Brain microvascular endothelial cell (primary cell): ENCODE measurements around the gene DNAJC15.

Experiments used
- DNase-seq: peaks from one replicate; pipeline ENCODE4 v3.0.0-alpha.2; 2020
- H3K27ac ChIP-seq: fragments of 250-450 bp; sonication (Bioruptor Pico); 2 replicates; pipeline ENCODE4 v1.5.1; 2020; ENCODE audit warnings: mild to moderate bottlenecking, moderate library complexity
- H3K27me3 ChIP-seq: fragments of 250-450 bp; sonication (Bioruptor Pico); replicated peaks from 2 replicates; pipeline ENCODE4 v1.5.1; 2020; ENCODE audit warnings: mild to moderate bottlenecking
- H3K36me3 ChIP-seq: fragments of 250-450 bp; sonication (Bioruptor Pico); replicated peaks from 2 replicates; pipeline ENCODE4 v1.5.1; 2020; ENCODE audit warnings: mild to moderate bottlenecking
- H3K4me3 ChIP-seq: 2 replicates; pipeline ENCODE4 v1.5.1; 2011; ENCODE audit warnings: low read depth, mild to moderate bottlenecking, control low read depth, low read length, moderate library complexity
- in situ Hi-C: cut with HindIII; loops from 2 replicates; pipeline ENCODE4 v1.10.0; 2017; ENCODE audit warnings: low sequenced_read_pairs, low pct_ligation_motif_present
- TF ChIP-seq, protein P1 (sequence below): IDR thresholded peaks from 2 replicates; pipeline ENCODE4 v1.5.1; 2011; ENCODE audit warnings: low read depth, mild to moderate bottlenecking, moderate library complexity, low read length, control low read depth, inconsistent platforms; ENCODE audit errors: missing control alignments

Gene DNAJC15

DNA sequence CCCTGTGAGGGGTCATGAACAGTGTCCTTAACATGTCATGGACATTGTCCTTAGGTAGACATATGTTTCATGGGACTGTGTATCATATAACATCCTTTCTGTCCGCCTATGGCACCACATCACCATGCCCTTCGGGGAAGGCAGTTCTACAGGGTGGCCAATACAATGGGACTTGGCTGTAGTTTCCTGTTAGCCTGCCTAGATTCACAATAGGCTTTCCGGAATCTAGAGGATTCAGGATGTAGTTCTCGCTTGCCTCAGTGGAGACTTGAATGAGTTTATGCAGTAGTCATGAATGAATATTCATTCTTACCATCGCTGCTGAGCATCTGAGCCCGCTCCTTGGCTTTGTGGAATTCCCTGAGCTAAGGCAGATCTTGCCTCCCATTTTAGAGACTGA is 100.5 kb downstream of the DNAJC15 start:
- no peak overlapping the region for H3K27ac ChIP-seq
- no peak overlapping the region for H3K4me3 ChIP-seq
- DNase-seq = no peak
- no peaks in the 10 kb centered on the region for H3K27me3 ChIP-seq
- no peaks in the 10 kb centered on the region for H3K36me3 ChIP-seq
- in situ Hi-C loops = no loop called here
- TF ChIP-seq, protein P1, sequence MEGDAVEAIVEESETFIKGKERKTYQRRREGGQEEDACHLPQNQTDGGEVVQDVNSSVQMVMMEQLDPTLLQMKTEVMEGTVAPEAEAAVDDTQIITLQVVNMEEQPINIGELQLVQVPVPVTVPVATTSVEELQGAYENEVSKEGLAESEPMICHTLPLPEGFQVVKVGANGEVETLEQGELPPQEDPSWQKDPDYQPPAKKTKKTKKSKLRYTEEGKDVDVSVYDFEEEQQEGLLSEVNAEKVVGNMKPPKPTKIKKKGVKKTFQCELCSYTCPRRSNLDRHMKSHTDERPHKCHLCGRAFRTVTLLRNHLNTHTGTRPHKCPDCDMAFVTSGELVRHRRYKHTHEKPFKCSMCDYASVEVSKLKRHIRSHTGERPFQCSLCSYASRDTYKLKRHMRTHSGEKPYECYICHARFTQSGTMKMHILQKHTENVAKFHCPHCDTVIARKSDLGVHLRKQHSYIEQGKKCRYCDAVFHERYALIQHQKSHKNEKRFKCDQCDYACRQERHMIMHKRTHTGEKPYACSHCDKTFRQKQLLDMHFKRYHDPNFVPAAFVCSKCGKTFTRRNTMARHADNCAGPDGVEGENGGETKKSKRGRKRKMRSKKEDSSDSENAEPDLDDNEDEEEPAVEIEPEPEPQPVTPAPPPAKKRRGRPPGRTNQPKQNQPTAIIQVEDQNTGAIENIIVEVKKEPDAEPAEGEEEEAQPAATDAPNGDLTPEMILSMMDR = no peak

DNA sequence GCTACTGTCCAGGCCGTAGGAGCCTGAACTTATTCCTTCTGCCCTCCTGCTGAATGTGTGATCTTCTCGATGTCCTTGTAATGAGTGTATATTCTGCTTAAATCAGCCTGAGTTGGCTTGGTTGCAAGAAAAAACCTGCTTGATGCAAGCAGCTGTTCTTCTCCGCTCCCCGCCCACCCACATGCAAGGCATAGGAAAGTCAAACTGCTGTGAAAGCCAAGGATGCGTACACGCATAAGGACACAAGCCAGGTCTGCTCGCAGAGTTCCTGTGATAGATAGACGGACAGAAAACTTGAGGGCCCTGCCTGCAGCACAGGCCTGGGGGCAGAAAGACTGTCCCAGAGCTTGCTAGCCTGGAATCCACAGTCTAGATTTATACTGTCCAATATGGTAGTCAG is 101.1 kb downstream of the DNAJC15 start:
- in situ Hi-C loops = no loop called here
- TF ChIP-seq, protein P1 = no peak
- no peak for DNase-seq
- Histone ChIP-seq H3K4me3 (no peak overlapping the region), H3K27ac (no peak overlapping the region), H3K36me3 (no peaks in the 10 kb centered on the region), H3K27me3 (no peaks in the 10 kb centered on the region)

DNA sequence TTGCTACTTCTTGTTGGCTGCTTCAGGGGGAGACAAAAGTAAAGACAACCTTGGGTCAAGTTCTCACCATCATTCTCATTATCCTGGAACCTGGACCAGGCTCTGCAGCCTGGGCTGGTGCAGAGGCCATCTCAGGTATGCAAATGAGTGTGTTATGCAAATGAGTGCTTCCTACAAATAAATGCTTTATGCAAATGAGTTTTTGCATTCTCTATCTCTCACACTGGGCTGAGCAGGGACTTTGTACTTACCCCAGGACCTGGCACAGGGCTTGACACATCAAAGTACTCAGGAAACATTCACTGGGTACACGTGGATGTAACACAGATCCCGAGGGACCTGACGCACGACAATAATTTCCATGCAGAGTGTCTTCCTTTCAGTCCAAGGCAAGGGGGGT is 103.0 kb downstream of the DNAJC15 start:
- in situ Hi-C loops = no loop called here
- TF ChIP-seq, protein P1 = no peak
- no peak for DNase-seq
- no peak overlapping the region for H3K4me3 ChIP-seq
- no peaks in the 10 kb centered on the region for H3K27me3 ChIP-seq
- H3K27ac ChIP-seq = no peak overlapping the region
- H3K36me3 ChIP-seq = no peaks in the 10 kb centered on the region

DNA sequence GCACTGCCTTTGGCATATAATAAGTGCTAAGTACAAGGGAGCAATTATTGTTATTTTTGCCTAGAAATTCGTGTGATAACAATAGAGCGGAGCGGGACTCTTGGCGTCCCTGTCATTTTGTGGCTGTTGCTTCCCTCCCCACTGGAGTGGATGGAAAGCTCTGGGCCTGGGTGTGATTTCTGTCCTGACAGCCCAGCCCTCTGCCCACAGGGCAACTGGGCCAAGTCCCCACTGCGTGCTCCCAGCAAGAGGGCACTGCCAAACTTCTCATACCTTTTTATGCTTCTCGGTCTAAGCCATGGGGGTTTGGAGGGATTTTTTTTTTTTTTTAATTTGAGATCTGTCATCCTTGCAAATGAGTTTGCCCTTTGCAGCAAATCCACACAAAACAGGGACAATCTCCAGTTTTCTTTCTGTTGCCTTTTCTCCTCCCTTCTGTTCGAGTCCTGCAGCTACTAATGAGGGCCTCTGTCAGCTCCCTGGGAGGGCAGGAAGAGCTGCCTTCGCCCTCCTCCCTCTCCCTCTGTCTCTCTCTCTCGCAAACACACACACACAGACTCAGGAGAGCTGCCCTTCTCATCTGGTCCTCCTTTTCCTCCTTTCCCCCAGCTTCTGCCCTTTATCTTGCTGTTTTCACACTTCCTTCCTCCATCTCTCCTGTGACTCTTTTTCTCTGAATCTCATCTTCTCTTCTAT is 103.9 kb downstream of the DNAJC15 start:
- Histone ChIP-seq H3K27me3 (no peaks in the 10 kb centered on the region), H3K4me3 (no peak overlapping the region), H3K27ac (peak overlapping the region; percentile 9), H3K36me3 (no peaks in the 10 kb centered on the region)
- in situ Hi-C loops = no loop called here
- TF ChIP-seq, protein P1 = no peak
- DNase-seq = no peak

DNA sequence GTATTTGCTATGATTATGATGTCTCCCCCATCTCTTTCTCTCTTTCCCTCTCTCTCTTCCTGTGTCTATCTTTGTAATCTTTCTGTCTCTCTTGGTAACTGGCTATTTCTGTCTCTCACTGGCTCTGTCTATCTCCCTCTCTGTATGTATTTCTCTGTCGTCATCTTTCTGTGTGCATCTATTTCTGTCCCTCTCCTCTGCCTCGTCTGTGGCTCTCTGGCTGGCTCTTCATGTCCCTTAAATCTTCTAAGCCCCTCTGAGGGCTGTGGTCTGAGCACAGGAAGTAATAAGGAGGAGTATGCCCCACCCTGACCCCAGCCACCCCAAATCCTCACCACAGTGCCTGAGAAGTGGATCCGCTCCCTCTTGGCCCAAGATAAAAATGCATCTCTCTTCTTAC is 104.4 kb downstream of the DNAJC15 start:
- peak; percentile 16 for DNase-seq
- no peak overlapping the region for H3K27ac ChIP-seq
- H3K27me3 ChIP-seq = no peaks in the 10 kb centered on the region
- TF ChIP-seq, protein P1 = no peak
- in situ Hi-C loops = no loop called here
- no peaks in the 10 kb centered on the region for H3K36me3 ChIP-seq
- H3K4me3 ChIP-seq = no peak overlapping the region

DNA sequence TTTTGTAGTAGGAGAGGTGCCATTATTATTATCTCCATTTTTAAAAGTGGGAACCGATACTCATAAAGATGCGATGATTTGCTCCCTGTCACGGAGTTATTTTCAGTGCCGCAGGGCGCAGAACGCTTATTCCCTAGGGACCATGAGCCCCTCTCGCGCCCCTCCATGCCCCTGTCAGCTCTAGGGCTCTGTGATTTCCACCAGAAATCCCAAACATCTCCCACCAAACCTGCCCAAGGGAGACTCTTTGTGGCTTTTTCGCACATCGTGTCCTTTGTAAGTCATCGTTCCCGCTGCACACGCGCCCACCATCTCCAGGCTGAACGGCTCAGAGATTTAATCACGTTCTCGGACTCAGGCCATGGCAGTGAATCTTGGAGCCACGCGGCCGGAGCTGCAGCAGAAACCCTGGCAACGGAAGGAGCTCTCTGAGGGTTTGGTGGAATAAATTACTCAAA is 105.1 kb downstream of the DNAJC15 start:
- TF ChIP-seq, protein P1 = no peak
- Histone ChIP-seq H3K27me3 (no peaks in the 10 kb centered on the region), H3K27ac (no peak overlapping the region), H3K36me3 (no peaks in the 10 kb centered on the region), H3K4me3 (peak overlapping the region; percentile 3)
- in situ Hi-C loops = no loop called here
- no peak for DNase-seq
